NCI-H82 treated with DMSO at 0.1 percent for 48 hours (cell line): ENCODE results near the gene BRAF.
"Not testable (repeated sequence)": the region's sequence is repeated elsewhere in the genome, so short reads cannot be mapped to it uniquely, and the experiment has no call there.

Source experiments
- DNase-seq: peaks from one replicate; lab custom pipeline; 2025; ENCODE audit not compliant: unreplicated experiment; lab: John Stamatoyannopoulos, UW

Gene BRAF

DNA sequence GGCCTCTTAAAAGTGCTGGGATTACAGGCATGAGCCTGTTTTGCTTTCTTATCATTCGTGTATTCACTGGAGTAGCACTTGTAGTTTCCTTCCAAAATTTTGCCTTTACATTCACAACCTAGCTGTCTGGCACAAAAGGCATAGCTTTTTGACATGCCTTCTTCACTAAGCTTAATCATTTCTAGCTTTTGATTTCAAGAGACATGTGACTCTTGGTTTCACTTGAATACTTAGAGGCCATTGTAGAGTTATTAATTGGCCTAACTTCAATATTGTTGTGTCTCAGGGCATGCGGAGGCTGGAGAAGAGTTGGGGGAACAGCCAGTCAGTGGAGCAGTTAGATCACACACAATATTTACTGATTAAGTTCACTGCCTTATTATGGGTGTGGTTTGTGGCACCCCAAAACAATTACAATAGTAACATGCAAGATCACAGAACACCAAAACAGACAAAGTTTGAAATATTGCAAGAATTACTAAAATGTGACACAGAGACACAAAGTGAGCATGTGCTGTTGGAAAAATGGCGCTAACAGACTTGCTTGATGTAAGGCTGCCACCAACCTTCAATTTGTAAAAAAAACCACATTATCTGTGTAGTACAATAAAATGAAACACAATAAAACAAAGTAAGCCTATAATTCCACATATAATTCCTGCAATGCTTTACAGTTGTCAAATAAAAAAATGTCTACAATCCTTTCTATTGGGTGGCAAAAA lies 43.1 kb downstream of the BRAF start:
- DNase-seq = no peak

DNA sequence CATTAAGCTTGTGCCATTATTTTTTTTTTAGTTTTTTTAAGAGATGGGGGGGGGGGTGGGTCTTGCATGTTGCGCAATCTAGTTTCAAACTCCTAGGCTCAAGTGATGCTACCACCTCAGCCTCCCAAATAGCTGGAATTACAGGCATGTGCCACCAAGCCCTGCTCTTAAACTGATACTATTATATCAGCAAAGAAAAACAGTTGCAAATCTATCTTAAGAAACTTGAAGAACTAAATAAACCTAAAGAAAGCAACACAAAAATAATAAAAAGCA lies 47.5 kb downstream of the BRAF start:
- DNase-seq = no peak

DNA sequence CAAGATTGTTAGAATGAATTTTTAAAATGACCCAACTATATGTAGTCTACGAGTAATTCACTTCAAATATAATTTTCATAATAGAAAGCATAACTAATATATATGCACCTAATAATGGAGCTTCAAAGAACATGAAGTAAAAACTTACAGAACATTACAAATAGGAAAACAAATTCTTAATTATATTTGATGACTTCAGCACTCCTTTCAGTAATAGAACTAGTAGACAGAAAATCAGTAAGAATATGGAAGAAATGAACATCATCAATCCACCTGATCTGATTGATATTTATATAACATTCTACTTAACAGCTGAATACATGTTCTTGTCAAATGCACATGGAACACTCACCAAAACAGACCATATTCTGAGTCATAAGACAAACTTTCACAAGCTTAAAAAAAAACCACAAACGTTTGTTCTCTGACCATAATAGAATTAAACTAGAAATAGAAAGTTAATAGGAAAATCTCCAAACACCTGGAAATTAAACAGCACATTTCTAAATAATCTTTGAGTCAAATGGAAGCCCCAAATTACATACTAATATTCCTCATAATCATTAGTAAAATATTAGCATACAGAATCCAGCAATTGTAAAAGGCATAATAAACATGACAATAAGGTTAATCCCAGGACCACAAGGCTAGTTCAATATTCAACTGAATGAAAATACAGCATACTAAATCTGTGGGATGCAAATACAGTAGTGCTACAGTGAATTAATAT lies 48.0 kb downstream of the BRAF start:
- DNase-seq = no peak

DNA sequence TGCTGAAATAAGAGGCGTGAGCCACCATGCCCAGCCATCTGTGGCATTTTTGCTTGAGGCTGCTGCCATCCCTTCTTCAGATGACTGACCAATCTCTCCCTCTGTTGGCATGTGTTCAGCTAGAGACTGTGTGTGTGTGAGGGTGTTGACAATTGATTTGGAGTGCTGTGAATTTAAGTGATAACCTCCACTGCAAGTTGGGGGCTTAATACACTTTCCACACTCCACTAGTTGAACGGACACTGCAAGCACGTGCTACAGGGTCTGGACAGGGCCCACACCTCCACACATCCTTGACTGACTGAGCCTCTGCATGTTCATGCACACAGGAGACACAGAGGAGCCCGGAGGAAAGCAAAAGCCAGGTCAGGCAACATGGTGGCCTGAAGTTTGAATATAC lies 51.3 kb downstream of the BRAF start:
- DNase-seq = no peak

DNA sequence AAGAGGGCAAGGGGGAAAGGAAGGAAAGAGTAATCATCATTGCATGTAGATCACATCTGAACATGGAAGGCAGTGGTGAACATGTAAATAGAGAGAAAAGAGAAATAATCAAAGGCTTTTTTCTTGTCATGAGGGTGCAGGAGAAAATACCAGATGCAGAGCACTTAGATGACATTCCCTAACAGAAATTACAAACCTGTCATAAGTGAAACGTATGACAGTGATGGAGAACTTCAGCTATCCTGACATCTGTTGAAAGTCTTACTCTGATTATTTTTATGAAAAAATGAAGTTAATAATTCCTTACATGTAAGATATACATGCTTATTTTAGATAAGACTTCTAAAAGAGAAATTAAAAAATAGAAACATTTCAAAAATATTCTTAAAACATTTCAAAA lies 54.7 kb downstream of the BRAF start:
- no peak for DNase-seq

DNA sequence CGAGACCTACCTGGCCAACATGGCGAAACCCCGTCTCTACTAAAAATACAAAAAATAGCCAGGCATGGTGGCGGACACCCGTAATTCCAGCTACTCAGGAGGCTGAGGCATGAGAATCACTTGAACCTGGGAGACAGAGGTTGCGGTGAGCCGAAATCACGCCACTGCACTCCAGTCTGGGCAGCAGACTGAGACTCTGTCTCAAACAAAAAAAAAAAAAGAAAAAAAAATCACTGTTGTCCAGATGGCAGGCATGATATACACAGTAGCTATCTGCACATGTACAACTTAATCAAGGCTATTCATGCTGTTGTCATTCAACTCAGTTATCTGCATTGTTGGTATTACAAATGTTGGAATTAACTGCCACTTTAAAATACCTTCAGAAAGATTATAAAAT lies 55.3 kb downstream of the BRAF start:
- DNase-seq = no peak

DNA sequence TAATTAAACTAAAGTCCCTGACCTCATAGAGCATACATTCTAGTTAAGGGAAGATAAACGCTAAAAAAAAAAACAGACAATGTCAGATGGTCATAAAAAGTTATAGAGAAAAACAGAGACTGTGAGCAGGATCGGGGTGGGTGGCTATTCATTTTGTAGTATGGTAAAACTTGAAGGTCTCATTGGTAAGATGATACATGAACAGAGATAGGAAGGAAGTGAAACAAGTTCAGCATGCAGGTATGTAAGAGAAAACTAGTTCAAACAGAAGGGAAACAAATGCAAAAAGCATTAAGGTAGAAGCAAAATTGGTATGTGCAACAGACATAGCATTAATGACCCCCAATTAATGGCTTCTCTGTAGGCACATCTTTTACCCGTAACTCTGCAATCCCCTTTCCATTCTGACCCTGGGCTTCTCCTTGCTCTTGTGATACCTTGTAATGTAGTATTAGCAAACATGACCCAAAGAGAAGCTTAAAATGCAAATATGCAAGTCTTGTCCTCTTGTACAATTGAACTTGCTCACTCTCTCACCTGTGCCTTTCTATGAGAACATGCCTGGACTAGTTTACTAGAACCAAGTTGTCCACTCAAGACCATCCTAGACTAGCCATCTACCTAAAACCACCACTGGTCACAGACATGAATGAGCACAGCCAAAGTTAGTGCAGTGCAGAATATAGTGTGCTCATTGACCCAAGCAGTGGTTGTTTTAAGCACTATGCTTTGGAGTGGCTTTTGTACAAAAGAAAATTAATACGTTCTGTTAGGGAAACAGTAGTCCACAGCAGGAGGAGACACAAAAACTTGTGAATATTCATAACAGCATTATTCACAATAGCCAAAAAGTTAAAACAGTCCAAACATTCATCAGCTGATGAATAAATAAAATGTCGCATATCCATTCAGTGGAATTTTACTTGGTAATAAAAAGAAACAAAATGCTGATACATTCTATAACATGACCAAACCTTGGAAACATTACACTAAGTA lies 57.0 kb downstream of the BRAF start:
- DNase-seq = no peak

DNA sequence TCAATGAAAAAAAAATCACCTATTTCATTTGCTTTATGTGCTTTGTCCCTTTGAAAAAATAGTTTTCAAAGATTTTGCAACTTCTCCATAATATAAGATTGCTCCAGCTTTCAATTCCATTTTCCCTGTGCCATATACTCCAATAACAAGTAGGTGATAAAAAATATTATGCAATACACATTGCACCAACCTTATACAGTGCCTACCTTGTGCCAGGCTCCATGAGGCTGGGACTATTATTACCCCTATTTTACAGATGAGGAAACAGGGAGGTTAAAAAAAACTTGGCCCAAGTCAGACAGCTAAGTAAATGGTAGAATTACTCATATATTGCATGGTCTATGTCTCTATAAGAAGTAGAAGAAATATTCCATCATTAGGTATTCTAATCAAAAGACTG lies 57.8 kb downstream of the BRAF start:
- DNase-seq = no peak

DNA sequence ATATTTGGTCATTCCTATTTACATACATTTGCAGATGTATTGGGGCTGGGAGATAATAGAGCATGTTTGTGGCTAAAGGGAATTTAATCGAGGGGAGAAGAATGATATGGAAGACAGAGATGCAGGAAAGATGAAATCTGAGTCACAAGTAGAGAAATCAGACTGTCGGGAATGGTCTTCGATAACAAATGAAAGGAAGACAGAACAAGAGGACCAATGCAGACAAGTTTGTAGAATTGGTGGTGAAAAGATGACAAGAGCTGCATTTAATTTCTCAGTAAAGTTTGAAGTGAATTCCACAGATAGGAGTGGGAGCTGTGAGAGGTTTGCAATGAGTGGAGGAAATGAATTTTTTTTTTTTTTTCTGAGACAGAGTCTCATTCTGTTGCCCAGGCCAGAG lies 60.0 kb downstream of the BRAF start:
- no peak for DNase-seq

DNA sequence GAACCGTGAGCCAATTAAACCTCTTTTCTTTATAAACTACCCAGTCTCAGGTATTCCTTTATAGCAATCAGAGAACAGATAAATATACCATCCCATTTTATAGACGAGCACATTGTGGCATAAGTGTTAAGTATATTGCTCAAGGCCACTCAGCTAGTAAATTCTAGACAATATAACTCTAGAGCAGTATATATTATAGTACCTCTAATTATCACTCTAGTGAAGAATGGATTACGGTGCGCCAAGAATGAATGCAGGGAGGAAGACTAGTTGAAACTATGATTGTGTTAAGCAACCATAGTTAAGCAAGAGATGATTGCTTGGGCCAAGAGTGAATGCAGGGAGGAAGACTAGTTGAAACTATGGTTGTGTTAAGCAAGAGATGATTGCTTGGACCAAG lies 60.9 kb downstream of the BRAF start:
- DNase-seq = no peak

DNA sequence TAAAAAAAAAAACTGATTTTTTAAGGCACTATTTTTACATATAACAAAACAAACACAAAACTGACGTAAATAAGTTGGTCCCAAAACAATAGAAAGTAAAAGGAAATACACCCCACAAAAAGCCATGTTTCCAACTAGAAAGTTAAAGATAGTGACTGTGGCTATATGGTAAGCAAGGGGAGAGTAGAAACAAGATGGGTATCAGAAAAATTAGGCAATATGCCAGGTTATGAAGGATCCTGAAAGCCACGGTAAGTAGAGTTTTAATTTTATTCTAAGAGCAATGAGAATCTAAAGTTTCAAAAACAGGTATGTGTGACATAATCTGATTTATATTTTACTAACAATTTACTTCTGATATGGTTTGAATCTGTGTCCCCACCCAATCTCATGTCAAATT lies 61.5 kb downstream of the BRAF start:
- no peak for DNase-seq

DNA sequence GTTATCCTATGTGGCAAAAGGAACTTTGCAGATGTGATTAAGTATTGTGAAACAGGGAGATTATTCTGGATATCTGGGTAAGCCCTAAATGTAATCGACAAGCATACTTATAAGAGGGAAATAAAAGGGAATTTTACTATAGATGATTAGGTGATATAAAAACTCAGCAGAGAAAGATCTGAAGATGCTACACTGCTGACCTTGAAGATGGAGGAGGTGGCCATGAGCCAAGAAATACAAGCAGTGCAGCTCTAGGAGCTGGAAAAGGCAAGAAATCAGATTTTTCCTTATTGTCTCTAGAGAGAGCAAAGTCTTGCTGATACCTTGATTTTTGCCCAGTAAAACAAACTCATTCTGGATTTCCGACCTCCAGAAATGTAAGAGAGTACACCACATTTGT lies 67.7 kb downstream of the BRAF start:
- DNase-seq = no peak

DNA sequence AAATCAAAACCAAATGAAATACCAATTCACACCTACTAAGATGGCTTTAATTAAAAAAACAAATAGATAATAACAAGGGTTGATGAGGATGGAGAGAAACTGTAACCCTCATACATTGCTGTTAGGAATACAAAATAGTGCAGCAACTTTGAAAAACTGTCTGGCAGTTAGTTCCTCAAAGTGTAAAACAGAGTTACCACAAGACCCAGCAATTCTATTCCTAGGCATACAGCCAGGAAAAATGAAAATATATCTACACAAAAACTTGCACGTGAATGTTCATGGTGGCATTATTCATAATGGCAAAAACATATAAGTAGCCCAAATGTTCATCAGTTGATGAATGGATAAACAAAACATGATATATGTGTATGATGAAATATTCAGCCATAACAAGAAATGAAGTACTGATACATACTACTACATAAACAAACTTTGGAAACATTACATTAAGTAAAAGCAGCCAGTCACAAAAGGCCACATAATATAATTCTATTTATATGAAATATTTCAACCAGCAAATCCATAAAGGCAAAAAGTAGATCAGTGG lies 83.5 kb downstream of the BRAF start:
- DNase-seq = no peak

DNA sequence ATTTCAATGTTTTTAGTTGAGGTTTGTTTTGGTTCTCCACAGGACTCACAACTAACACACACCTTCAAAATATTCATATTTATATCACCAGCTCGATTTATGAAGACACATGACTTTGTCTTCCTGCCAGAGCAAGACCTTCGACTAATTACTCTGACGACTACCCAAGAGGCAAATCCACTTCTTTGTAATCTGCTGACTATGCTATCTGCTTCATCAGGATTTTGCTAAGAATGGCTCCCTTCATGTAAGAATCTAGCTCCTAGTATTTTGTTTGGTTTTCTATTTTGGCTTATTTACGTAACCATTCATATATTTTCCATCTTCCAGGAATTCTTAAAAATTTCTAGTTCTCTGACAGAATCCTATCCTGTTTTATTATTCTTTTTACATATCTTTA lies 93.0 kb downstream of the BRAF start:
- DNase-seq = no peak

DNA sequence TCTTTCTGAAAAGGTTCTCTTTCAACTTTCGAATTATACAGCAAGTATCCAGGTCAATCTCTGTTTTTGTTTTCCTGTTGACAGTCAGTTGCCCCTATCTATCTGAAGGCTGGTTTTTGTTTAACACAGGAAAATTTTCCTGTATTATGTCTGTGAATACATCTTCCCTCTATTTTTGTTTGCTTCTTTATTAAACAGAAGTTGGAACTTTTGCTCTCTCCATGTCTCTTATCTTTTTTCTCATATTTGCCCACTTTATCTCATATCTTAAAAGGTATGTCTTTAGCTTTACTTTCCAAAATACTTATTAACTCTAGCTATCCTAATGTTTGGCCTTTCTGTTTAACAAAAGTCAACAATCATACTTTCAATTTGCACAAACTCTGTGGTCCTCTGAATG lies 95.0 kb downstream of the BRAF start:
- no peak for DNase-seq

DNA sequence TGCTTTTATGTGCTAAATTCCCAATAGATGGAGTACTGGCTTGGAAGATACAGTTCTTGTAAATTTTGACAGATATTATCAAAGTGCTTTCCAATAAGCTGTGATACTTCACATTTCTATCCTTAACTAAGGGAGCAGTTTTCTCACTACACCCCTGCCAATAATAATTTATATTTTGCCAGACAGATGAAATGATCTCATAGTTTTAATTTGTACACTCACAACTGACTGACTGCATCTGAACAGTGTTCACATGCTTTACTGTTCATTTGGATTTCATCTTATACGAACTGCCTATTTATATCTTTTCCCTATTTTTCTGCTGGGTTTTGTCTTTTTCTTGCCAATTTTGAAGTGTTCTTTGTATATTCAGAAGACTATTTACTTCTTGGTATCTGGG lies 96.0 kb downstream of the BRAF start:
- no peak for DNase-seq

DNA sequence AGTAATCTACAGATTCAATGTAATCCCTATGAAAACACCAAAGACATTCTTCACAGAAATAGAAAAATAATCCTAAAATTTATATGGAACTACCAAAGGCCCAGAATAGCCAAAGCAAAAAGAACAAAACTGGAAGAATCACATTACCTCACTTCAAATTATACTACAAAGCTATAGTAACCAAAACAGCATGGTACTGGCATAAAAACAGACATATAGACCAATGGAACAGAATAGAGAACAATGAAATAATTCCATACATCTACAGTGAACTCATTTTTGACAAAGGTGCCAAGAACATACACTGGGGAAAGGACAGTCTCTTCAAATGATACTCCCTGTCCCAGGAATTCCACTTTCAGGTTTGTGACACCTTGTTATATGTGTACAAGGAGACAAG lies 107.3 kb downstream of the BRAF start:
- DNase-seq = not testable (repeated sequence)

DNA sequence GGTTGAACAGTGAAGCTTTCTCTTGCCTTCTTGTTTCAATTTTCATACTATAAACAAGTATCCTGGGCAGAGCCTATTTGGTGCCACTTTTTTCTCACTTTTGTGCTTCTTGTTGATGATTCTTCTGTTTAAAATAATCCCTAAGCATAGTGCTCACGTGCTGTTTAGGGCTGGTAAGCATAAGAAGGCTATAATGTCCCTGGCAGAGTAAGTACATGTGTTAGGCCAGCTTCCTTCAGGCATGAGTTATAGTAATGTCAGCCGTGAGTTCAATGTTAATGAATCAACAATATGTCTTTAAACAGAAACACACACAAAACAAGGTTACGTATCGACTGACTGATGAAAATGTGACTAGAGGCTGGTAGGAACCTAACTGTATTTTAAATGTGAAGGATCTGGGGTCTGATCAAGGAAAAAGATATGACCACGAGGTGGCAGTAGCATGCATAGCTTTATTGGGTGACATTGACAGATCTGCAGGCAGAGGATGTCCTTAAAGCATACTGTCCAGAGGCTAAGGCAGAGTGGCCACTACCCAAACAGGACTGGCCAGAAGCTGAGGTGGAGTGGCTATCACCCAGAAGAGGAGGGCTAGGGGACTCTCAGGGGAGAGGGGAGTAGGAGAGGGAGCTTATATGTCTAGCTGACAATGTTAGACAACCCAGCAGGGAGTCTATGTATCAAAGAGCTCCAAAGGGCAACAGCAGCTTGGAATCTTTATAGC lies 113.7 kb downstream of the BRAF start:
- peak; percentile 52 for DNase-seq

DNA sequence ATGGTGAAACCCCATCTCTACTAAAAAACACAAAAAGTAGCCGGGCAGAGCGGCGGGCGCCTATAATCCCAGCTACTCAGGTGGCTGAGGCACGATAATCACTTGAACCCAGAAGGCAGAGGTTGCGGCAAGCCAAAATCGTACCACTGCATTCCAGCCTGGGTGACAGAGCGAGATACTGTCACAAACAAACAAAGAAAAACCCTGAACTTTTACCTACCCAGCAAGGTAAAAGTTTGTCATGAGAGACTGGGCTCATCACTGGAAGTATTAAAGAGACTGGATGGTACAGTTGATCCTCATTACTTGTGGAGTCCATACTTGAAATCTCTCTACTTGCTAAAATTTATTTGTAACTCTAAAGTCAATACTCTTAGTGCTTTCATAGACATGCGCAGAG lies 114.3 kb downstream of the BRAF start:
- no peak for DNase-seq

DNA sequence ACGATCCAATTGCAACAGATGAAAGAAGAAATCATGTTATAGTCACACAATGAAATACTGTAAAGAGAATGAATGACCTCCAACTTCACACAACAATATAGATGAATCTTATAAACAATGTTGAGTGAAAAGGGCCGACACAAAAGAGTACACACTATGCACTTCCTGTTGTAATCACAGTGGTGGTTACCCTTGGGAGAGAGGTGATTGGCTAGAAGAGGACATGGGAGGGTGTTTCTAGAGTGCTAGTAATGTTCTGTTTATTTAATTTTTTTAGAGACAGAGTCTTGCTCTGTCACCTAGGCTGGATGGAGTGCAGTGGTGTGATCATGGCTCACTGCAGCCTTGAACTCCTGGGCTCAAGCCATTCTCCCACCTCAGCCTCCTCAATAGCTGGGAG lies 145.8 kb downstream of the BRAF start:
- no peak for DNase-seq

DNA sequence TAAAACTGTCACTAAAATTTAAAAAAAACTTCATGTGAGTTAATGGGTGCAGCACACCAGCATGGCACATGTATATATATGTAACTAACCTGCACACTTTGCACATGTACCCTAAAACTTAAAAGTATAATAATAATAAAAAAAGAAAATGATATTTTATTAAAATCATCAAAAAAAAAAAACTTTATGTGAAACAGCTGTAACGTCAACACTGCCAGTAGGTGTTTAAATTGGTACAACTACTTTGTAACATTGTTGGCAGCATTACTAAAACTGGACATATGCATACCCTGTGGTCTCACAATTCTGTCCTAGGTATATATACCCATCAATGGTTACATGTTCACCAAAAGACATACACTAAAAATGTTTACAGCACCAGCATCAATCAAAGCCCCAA lies 146.2 kb downstream of the BRAF start:
- no peak for DNase-seq
